Sciatic nerve (tissue), 2 donors: ENCODE data around the gene ZNF512B. TPM values are rescaled to one million over a fixed set of nuclear protein-coding genes. Genes with fewer than 3 reads are reported as not detected.
A peak's percentile ranks its signal among the peaks of the same experiment; 100 is the strongest.
"Not testable (repeated sequence)": the region's sequence is repeated elsewhere in the genome, so short reads cannot be mapped to it uniquely, and the experiment has no call there.

Experiments used
- ATAC-seq: fragments of 200-7000 bp; cut with Tn5 transposase; one replicate; pipeline ENCODE4 v1.9.1; 2020; ENCODE audit warnings: mild to moderate bottlenecking, moderate library complexity
- DNase-seq: peaks from one replicate; pipeline ENCODE4 v3.0.0-alpha.2; 2020; ENCODE audit warnings: low spot score
- intact Hi-C: fragments of 100-400 bp; cut with DNase I; formaldehyde crosslinking; loops from one replicate; pipeline ENCODE4 v1.14.2; 2022
- total RNA-seq: library from RNA; stranded (reverse); fragmentation: NEBNext Ultra II Directional; extraction: Animal tissue kit (Norgen Biotek cat#: 25700); gene quantifications from one replicate; pipeline ENCODE4 v1.2.1, GENCODE V29; 2021
- donor health status: DM: no; HTN: no; CAD: no.
- donor health status: DM: no; HTN: no; CAD: no.

ZNF512B gene
- total RNA-seq, 1 donor from 2014 or later, result 13.6 TPM

- ATAC-seq (no peak), DNase-seq (no peak)
- intact Hi-C loops, result no loop called here
Measured at GRCh38 chr20:63940472-63941266, 29.1 kb downstream of the ZNF512B start.

GRCh38 chr20:63940071-63940471 is 29.7 kb downstream of the ZNF512B start:
- intact Hi-C loops, result no loop called here
- DNase-seq, result no peak
- ATAC-seq, result no peak

DNA sequence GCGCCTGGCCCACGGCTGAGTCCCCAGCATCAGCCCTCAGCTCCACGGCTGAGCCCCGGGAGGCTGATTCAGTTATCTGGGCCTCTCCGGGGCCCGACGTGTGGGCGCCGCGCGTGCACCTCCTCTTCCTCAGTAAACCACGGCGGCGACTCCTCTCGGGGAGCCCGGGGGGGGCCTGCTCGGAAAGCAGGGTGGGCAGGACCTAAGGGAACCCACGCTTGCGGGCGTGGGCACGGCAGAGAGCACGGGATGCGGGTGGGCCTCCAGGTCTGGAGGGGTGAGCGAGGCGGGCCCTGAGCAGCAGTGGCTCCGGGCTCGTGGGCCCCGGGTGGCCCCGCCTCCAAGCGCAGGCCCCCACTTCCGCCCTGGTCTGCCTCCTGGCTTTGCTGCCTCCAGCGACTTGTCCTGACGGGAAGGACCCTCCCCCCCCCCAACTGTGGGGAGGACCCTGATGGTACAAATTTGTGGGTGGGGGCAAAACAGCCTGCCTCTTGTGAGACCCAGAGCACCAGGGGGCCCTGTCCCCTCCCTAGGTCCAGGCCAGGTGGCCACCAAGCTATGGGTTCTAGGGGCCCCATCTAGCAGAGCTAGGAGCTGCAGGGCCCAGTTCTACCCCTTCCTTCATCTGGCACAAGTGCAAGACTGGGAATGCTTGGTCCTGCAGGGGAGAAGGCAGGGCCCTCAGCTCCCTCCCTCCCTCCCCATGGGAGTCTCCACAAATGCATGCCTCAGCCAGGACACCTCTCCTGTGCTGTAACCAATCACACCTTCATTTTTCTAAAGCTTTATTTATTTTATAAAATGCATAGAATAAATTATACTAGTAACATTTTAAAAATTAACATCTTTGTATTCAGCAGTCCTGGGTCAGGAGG is 30.4 kb downstream of the ZNF512B start:
- ATAC-seq (no peak), DNase-seq (no peak)
- intact Hi-C loops, result no loop called here

DNA sequence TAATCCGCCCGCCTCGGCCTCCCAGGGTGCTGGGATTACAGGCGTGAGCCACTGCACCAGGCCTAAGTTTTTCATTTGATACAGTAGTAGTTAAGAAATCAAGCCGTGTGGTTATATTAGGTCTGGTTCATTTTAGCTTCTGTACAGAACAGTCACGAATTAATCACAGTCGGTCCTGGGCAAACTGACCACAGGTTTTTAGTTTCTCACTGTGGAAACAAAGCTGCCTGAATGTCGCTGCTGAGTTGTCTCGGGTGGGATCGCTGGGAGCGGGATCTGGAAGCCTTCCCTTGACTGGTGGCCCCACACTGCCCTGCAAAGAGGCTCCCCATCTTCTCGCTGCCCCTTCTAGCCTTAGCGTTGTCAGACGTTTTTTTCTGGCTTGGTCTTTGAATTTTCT is 32.1 kb downstream of the ZNF512B start:
- no peak for DNase-seq
- intact Hi-C loops, result no loop called here
- no peak for ATAC-seq

GRCh38 chr20:63935447-63935846 is 34.3 kb downstream of the ZNF512B start:
- DNase-seq (no peak), ATAC-seq (no peak)
- intact Hi-C loops, result no loop called here

- ATAC-seq (peak; percentile 17), DNase-seq (no peak)
- intact Hi-C loops, result no loop called here
Measured at GRCh38 chr20:63934271-63935068, 35.3 kb downstream of the ZNF512B start.

DNA sequence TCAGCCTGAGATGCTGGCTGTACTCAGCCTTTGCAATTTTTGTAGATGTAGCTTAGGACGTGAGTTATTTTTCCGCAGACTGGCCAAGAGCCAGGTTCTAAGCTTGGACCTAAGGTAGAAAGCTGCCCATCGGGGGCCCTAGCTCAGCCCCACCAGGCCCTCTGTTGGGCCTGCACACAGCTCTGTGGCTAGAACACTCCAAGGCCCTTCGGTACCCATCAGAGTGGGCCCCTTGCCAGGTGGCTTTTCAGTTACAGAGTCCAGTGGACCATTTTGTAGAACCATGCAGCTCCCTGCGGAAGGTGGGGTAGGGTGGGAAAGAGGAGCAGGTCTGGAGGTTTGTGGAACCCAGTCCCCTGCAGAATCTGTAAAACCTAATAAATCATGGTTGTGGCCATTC is 36.1 kb downstream of the ZNF512B start:
- intact Hi-C loops, result no loop called here
- no peak for DNase-seq
- ATAC-seq, result no peak

GRCh38 chr20:63932606-63933160 is 37.0 kb downstream of the ZNF512B start:
- DNase-seq (no peak), ATAC-seq (no peak)
- intact Hi-C loops, result no loop called here

GRCh38 chr20:63931735-63932134 is 38.0 kb downstream of the ZNF512B start:
- intact Hi-C loops, result no loop called here
- no peak for ATAC-seq
- no peak for DNase-seq

DNA sequence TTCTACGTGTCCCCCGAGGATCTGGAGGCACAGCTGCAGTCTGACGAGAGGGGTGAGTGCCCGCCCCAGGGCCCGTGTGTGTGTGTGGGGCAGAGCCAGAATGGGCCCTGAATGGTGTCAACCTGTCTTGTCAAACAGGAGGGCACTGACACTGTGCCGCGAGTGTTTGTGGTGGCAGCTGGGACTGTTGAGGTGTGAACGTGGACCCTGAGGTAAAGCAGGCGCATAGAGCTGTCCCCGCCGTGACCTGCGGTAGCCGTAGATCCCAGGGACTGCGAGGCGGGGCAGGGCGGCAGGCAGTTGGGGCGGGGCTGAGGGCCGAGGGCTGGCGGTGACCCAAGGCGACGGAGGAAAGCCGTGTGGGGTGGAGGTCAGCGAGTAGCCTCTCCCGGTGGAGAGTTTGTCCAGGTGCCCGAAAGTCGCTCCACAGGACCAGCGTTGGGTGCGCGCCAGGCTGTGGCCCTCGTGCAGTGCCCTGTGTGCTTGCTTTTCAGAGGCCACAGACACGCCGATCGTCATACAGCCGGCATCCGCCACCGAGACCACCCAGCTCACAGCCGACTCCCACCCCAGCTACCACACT is 38.7 kb downstream of the ZNF512B start:
- DNase-seq, result no peak
- intact Hi-C loops, result no loop called here
- no peak for ATAC-seq

GRCh38 chr20:63929473-63929883 is 40.3 kb downstream of the ZNF512B start:
- ATAC-seq, intact Hi-C loops: not testable (repeated sequence)

GRCh38 chr20:63929071-63929470 is 40.7 kb downstream of the ZNF512B start:
- intact Hi-C loops, result no loop called here
- DNase-seq (no peak), ATAC-seq (no peak)

More at GRCh38 chr20:63929473-63929883, 40.3 kb downstream of the ZNF512B start:
- DNase-seq, result not testable (repeated sequence)

DNA sequence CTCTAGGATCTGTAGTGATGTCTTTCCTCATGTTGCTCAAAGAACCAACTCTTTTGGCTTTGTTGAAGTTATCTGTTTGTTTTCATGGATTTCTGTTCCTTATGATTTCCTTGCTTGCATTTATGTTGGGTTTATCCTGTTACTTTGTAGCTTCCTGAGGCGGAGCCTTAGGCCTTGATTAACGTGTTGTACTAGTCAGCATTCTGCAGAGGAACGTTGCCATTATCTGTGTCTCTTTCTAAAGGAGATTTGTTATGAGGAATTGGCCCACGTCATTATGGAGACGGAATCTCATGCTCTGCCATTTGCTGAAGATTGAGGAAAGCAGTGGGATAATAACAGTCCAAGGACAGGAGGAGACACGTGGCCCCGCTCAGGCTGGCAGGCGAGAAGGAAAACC is 43.4 kb downstream of the ZNF512B start:
- intact Hi-C loops, result no loop called here
- no peak for ATAC-seq
- no peak for DNase-seq

- intact Hi-C loops, result no loop called here
- ATAC-seq (no peak), DNase-seq (no peak)
Measured at GRCh38 chr20:63924241-63924640, 45.5 kb downstream of the ZNF512B start.

- no peak for DNase-seq
Measured at GRCh38 chr20:63923651-63924050, 46.1 kb downstream of the ZNF512B start.

DNA sequence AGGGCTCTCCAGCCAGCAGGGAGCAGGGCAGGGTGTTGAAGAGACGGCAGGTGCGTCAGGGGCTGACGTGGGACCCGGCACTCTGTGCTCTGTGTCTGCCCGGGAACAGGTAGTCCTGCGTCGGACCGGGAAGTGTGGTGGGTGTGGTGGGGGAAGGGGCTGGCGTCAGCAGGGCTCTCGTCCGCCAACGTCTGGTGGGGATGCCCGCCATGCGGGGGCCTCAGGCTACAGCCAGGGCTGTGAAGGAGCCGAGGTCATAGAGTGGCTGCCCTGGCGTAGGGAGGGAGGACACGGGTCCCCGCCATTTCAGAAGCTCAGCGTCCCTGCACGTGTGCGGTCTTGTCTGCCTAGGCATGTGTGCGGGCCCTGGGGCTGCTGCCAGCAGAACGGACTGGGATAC is 49.5 kb downstream of the ZNF512B start:
- DNase-seq (no peak), ATAC-seq (no peak)
- intact Hi-C loops, result no loop called here

More at GRCh38 chr20:63923651-63924050, 46.1 kb downstream of the ZNF512B start:
- ATAC-seq, result no peak
- intact Hi-C loops, result no loop called here

DNA sequence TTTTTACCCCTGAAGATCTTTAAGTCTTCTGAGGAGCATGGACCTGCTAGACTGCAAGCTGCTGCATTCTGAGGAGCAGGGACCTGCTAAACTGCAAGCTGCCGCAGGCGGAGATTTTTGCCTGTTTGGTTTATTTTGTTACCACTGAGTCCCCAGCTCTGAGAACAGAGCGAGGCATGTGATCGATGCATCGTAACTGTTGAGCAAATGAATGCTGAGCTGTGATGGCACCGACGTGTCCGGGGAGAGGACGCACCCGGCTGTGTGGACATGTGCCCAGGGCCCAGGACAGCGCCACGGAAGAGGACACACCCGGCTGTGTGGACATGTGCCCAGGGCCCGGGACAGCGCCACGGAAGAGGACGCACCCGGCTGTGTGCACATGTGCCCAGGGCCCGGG is 50.6 kb downstream of the ZNF512B start:
- ATAC-seq (no peak), DNase-seq (no peak)
- intact Hi-C loops, result no loop called here

DNA sequence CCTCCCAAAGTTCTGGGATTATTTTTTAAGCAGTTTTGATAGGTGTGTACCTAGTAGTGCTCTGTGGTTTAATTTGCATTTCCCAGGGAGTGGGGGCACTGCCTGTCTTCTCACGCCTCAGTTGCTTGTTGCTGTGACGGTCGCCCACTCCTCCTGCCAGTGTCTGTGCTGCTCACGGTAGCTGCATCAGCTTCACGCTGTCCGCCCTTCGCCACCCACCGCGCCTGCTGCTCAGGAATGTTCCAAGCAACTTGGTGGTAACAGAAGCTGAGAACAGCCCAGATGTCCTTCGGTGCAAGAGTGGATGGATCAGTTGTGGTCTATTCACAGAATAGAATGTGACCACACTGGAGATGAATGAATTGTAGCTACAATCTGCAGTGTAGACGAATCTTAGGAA is 51.9 kb downstream of the ZNF512B start:
- DNase-seq (no peak), ATAC-seq (no peak)
- intact Hi-C loops, result no loop called here
